ENCODE results near the gene C3orf80.
"Not testable (repeated sequence)": the region's sequence is repeated elsewhere in the genome, so short reads cannot be mapped to it uniquely, and the experiment has no call there.

C3orf80 gene

GRCh38 chr3:160225176-160226025 is at the start of gene C3orf80:
Gene C3orf80 (plus strand): TSS chr3:160225422. CDS start chr3:160225636, 214 bp downstream.
- peak in 6 of 14 donors; percentile 20 to 85 (median 36) for DNase-seq

- DNase-seq = no peak
These were observed 48.3 kb upstream of the C3orf80 start for GRCh38 chr3:160176923-160177322.

GRCh38 chr3:160178661-160179060 is 46.6 kb upstream of the C3orf80 start:
- DNase-seq = not testable (repeated sequence)

GRCh38 chr3:160179403-160179802 is 45.8 kb upstream of the C3orf80 start:
- not testable (repeated sequence) for DNase-seq

- DNase-seq = no peak
These were observed 45.3 kb upstream of the C3orf80 start for GRCh38 chr3:160179906-160180305.

GRCh38 chr3:160180581-160181216 is 44.5 kb upstream of the C3orf80 start:
- peak in 1 of 14 donors; percentile 7 for DNase-seq

GRCh38 chr3:160183345-160184076 is 41.7 kb upstream of the C3orf80 start:
- no peak for DNase-seq

GRCh38 chr3:160184655-160185054 is 40.6 kb upstream of the C3orf80 start:
- no peak for DNase-seq

- DNase-seq = no peak
These were observed 39.5 kb upstream of the C3orf80 start for GRCh38 chr3:160185751-160186150.

GRCh38 chr3:160187288-160187687 is 37.9 kb upstream of the C3orf80 start:
- DNase-seq = no peak

- no peak for DNase-seq
These were observed 32.8 kb upstream of the C3orf80 start for GRCh38 chr3:160192310-160193029.

GRCh38 chr3:160193644-160194192 is 31.5 kb upstream of the C3orf80 start:
- no peak for DNase-seq

- no peak for DNase-seq
These were observed 30.8 kb upstream of the C3orf80 start for GRCh38 chr3:160194438-160194837.

GRCh38 chr3:160195106-160195505 is 30.1 kb upstream of the C3orf80 start:
- DNase-seq = no peak

GRCh38 chr3:160196511-160197104 is 28.6 kb upstream of the C3orf80 start:
- peak in 1 of 14 donors; percentile 39 for DNase-seq

- DNase-seq = no peak
These were observed 26.1 kb upstream of the C3orf80 start for GRCh38 chr3:160199108-160199507.

GRCh38 chr3:160200353-160200752 is 24.9 kb upstream of the C3orf80 start:
- DNase-seq = no peak

- DNase-seq = not testable (repeated sequence)
These were observed 20.7 kb upstream of the C3orf80 start for GRCh38 chr3:160204396-160205011.

- DNase-seq = no peak
These were observed 19.6 kb upstream of the C3orf80 start for GRCh38 chr3:160205606-160206005.

GRCh38 chr3:160210341-160210740 is 14.9 kb upstream of the C3orf80 start:
- no peak for DNase-seq

- no peak for DNase-seq
These were observed 14.4 kb upstream of the C3orf80 start for GRCh38 chr3:160210799-160211221.
